Measurements from ENCODE around the gene DEFB131A.
"Not testable (repeated sequence)": the region's sequence is repeated elsewhere in the genome, so short reads cannot be mapped to it uniquely, and the experiment has no call there.

The DEFB131A gene

GRCh38 chr4:9480066-9480465 is 35.9 kb downstream of the DEFB131A start:
- H3K4me2 ChIP-seq, H3K27me3 ChIP-seq, H3K9me3 ChIP-seq, H3K4me3 ChIP-seq, H3K27ac ChIP-seq, H3K9ac ChIP-seq, H3K4me1 ChIP-seq, H3K36me3 ChIP-seq, H4K20me1 ChIP-seq: not testable (repeated sequence)

- H3K9me3 ChIP-seq, H3K27ac ChIP-seq, H3K4me2 ChIP-seq, H4K20me1 ChIP-seq, H3K36me3 ChIP-seq, H3K4me1 ChIP-seq, H3K9ac ChIP-seq, H3K4me3 ChIP-seq, H3K27me3 ChIP-seq: not testable (repeated sequence)
These were observed 38.7 kb downstream of the DEFB131A start for GRCh38 chr4:9482871-9483270.

GRCh38 chr4:9483682-9484081 is 39.5 kb downstream of the DEFB131A start:
- H3K4me1 ChIP-seq, H4K20me1 ChIP-seq, H3K27me3 ChIP-seq, H3K27ac ChIP-seq, H3K4me2 ChIP-seq, H3K4me3 ChIP-seq, H3K9me3 ChIP-seq, H3K36me3 ChIP-seq, H3K9ac ChIP-seq: not testable (repeated sequence)

GRCh38 chr4:9486880-9487279 is 42.7 kb downstream of the DEFB131A start:
- H3K36me3 ChIP-seq, H3K4me1 ChIP-seq, H3K27ac ChIP-seq, H4K20me1 ChIP-seq, H3K4me3 ChIP-seq, H3K9me3 ChIP-seq, H3K27me3 ChIP-seq, H3K9ac ChIP-seq, H3K4me2 ChIP-seq: not testable (repeated sequence)

- not testable (repeated sequence) for H3K9ac ChIP-seq, H3K4me1 ChIP-seq, H3K4me3 ChIP-seq, H3K27me3 ChIP-seq, H3K4me2 ChIP-seq, H3K36me3 ChIP-seq, H3K9me3 ChIP-seq, H4K20me1 ChIP-seq, H3K27ac ChIP-seq
These were observed 44.6 kb downstream of the DEFB131A start for GRCh38 chr4:9488796-9489195.

GRCh38 chr4:9490496-9490895 is 46.3 kb downstream of the DEFB131A start:
- not testable (repeated sequence) for H3K27me3 ChIP-seq, H3K9me3 ChIP-seq, H3K4me1 ChIP-seq, H3K9ac ChIP-seq, H3K4me3 ChIP-seq, H3K4me2 ChIP-seq, H4K20me1 ChIP-seq, H3K27ac ChIP-seq, H3K36me3 ChIP-seq

GRCh38 chr4:9490986-9491385 is 46.8 kb downstream of the DEFB131A start:
- not testable (repeated sequence) for H4K20me1 ChIP-seq, H3K27ac ChIP-seq, H3K4me1 ChIP-seq, H3K4me2 ChIP-seq, H3K9ac ChIP-seq, H3K36me3 ChIP-seq, H3K4me3 ChIP-seq, H3K9me3 ChIP-seq, H3K27me3 ChIP-seq

GRCh38 chr4:9493589-9493988 is 49.4 kb downstream of the DEFB131A start:
- not testable (repeated sequence) for H3K27ac ChIP-seq, H3K4me3 ChIP-seq, H3K9me3 ChIP-seq

GRCh38 chr4:9494256-9495035 is 50.2 kb downstream of the DEFB131A start:
- H3K4me2 ChIP-seq, H3K4me3 ChIP-seq, H4K20me1 ChIP-seq, H3K9me3 ChIP-seq, H3K4me1 ChIP-seq, H3K27ac ChIP-seq, H3K9ac ChIP-seq, H3K27me3 ChIP-seq, H3K36me3 ChIP-seq: not testable (repeated sequence)

More at GRCh38 chr4:9493589-9493988, 49.4 kb downstream of the DEFB131A start:
- H4K20me1 ChIP-seq, H3K4me2 ChIP-seq, H3K36me3 ChIP-seq, H3K9ac ChIP-seq, H3K27me3 ChIP-seq, H3K4me1 ChIP-seq: not testable (repeated sequence)

- not testable (repeated sequence) for H3K9me3 ChIP-seq, H3K36me3 ChIP-seq, H4K20me1 ChIP-seq, H3K4me2 ChIP-seq, H3K4me1 ChIP-seq, H3K27me3 ChIP-seq, H3K9ac ChIP-seq, H3K4me3 ChIP-seq, H3K27ac ChIP-seq
These were observed 51.2 kb downstream of the DEFB131A start for GRCh38 chr4:9495443-9495842.

- not testable (repeated sequence) for H3K36me3 ChIP-seq, H3K4me1 ChIP-seq, H3K27ac ChIP-seq, H3K4me2 ChIP-seq, H3K9ac ChIP-seq, H3K27me3 ChIP-seq, H3K9me3 ChIP-seq, H3K4me3 ChIP-seq, H4K20me1 ChIP-seq
These were observed 53.6 kb downstream of the DEFB131A start for GRCh38 chr4:9497575-9498467.

- not testable (repeated sequence) for H3K4me1 ChIP-seq, H3K4me3 ChIP-seq, H3K9me3 ChIP-seq, H4K20me1 ChIP-seq, H3K4me2 ChIP-seq, H3K9ac ChIP-seq, H3K27ac ChIP-seq, H3K36me3 ChIP-seq, H3K27me3 ChIP-seq
These were observed 54.3 kb downstream of the DEFB131A start for GRCh38 chr4:9498468-9499040.

GRCh38 chr4:9499974-9500487 is 55.8 kb downstream of the DEFB131A start:
- H3K27me3 ChIP-seq, H3K9ac ChIP-seq, H3K4me1 ChIP-seq, H3K4me3 ChIP-seq, H3K36me3 ChIP-seq, H3K4me2 ChIP-seq, H3K27ac ChIP-seq, H4K20me1 ChIP-seq, H3K9me3 ChIP-seq: not testable (repeated sequence)

Measured in BLaER1 (cell line).